HG03571 (cell line): ENCODE measurements around the gene NPIPA1.
A peak's percentile ranks its signal among the peaks of the same experiment; 100 is the strongest.
"Not testable (repeated sequence)": the region's sequence is repeated elsewhere in the genome, so short reads cannot be mapped to it uniquely, and the experiment has no call there.

Experiments used
- ATAC-seq: cut with Tn5 transposase; IDR thresholded peaks from one replicate; pipeline ENCODE4 v1.9.1; 2021; ENCODE audit not compliant: unreplicated experiment

The NPIPA1 gene

GRCh38 chr16:14937143-14937542 is at the start of gene NPIPA1:
NPIPA1 (plus strand) TSS chr16:14937443; CDS start chr16:14937443, 0 bp downstream.
- not testable (repeated sequence) for ATAC-seq

GRCh38 chr16:14892111-14892510 is 45.1 kb upstream of the NPIPA1 start:
- ATAC-seq = not testable (repeated sequence)

- ATAC-seq = not testable (repeated sequence)
Measured at GRCh38 chr16:14895382-14895781, 41.9 kb upstream of the NPIPA1 start.

GRCh38 chr16:14896023-14896422 is 41.2 kb upstream of the NPIPA1 start:
- not testable (repeated sequence) for ATAC-seq

GRCh38 chr16:14897006-14897664 is 40.1 kb upstream of the NPIPA1 start:
- not testable (repeated sequence) for ATAC-seq

- not testable (repeated sequence) for ATAC-seq
Measured at GRCh38 chr16:14898162-14898561, 39.1 kb upstream of the NPIPA1 start.

- ATAC-seq = peak; percentile 71
Measured at GRCh38 chr16:14903191-14903957, 33.9 kb upstream of the NPIPA1 start.

- ATAC-seq = not testable (repeated sequence)
Measured at GRCh38 chr16:14909744-14910143, 27.5 kb upstream of the NPIPA1 start.

- ATAC-seq = not testable (repeated sequence)
Measured at GRCh38 chr16:14910833-14911629, 26.2 kb upstream of the NPIPA1 start.

GRCh38 chr16:14911954-14912353 is 25.3 kb upstream of the NPIPA1 start:
- ATAC-seq = not testable (repeated sequence)

- not testable (repeated sequence) for ATAC-seq
Measured at GRCh38 chr16:14912588-14912987, 24.7 kb upstream of the NPIPA1 start.

- ATAC-seq = not testable (repeated sequence)
Measured at GRCh38 chr16:14918504-14918903, 18.7 kb upstream of the NPIPA1 start.

- ATAC-seq = not testable (repeated sequence)
Measured at GRCh38 chr16:14919837-14920600, 17.2 kb upstream of the NPIPA1 start.

- not testable (repeated sequence) for ATAC-seq
Measured at GRCh38 chr16:14922285-14922684, 15.0 kb upstream of the NPIPA1 start.

GRCh38 chr16:14922968-14923367 is 14.3 kb upstream of the NPIPA1 start:
- ATAC-seq = not testable (repeated sequence)

- not testable (repeated sequence) for ATAC-seq
Measured at GRCh38 chr16:14923394-14924088, 13.7 kb upstream of the NPIPA1 start.

GRCh38 chr16:14924359-14924758 is 12.9 kb upstream of the NPIPA1 start:
- not testable (repeated sequence) for ATAC-seq

GRCh38 chr16:14924982-14925381 is 12.3 kb upstream of the NPIPA1 start:
- ATAC-seq = not testable (repeated sequence)

GRCh38 chr16:14928064-14928714 is 9.1 kb upstream of the NPIPA1 start:
- not testable (repeated sequence) for ATAC-seq
